ENCODE results near the gene ATP5F1B.
A peak's percentile ranks its signal among the peaks of the same experiment; 100 is the strongest.

Gene ATP5F1B

GRCh38 chr12:56600753-56601152 lies 45.0 kb downstream of the ATP5F1B start:
- FAIRE-seq (no peak), DNase-seq (ENCODE audit: insufficient read length, low spot score) (no peak)
- TF ChIP-seq POLR2A (IDR thresholded peaks at IDR 0.05; ENCODE audit: low read depth, low read length) (no peak), POU2F2 (IDR thresholded peaks at IDR 0.05; ENCODE audit: low read depth, low read length) (no peak), PAX5 (IDR thresholded peaks at IDR 0.05; ENCODE audit: insufficient read depth, low read length, severe bottlenecking) (no peak), POLR2AphosphoS5 (IDR thresholded peaks at IDR 0.05; ENCODE audit: low read depth, low read length) (no peak), SPI1 (IDR thresholded peaks at IDR 0.05; ENCODE audit: low read depth, low read length) (no peak)

DNA sequence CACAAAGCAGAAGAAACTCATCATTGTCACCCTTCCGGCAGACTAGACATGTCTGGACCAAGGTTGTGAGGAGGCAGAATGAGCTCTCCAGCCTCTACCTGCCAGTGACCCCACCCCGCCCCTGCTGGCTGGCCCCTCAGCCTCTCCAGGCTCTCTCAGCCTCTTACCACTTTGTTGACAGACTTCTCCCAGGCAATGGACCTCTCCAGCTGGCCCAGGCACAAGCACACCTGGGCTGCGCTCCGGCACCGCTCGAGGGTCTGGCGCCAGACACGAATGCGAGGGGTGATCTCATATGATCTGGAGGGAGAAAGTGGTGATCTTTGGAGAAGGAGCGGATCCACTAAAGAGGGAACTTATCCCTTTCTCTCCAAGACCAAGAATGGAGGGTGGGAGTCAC lies 46.0 kb downstream of the ATP5F1B start:
- TF ChIP-seq SPI1 (IDR thresholded peaks at IDR 0.05; ENCODE audit: low read depth, low read length), result no peak
- no peak for TF ChIP-seq POLR2AphosphoS5 (IDR thresholded peaks at IDR 0.05; ENCODE audit: low read depth, low read length)
- TF ChIP-seq PAX5 (IDR thresholded peaks at IDR 0.05; ENCODE audit: insufficient read depth, low read length, severe bottlenecking), result no peak
- TF ChIP-seq POLR2A (IDR thresholded peaks at IDR 0.05; ENCODE audit: low read depth, low read length), result no peak
- no peak for TF ChIP-seq TAF1 (IDR thresholded peaks at IDR 0.05; ENCODE audit: low read depth, low read length)
- TF ChIP-seq POU2F2 (IDR thresholded peaks at IDR 0.05; ENCODE audit: low read depth, low read length), result no peak
- FAIRE-seq, result no peak
- DNase-seq (ENCODE audit: insufficient read length, low spot score), result no peak

GRCh38 chr12:56599041-56599440 lies 46.7 kb downstream of the ATP5F1B start:
- FAIRE-seq (no peak), DNase-seq (ENCODE audit: insufficient read length, low spot score) (no peak)
- TF ChIP-seq TAF1 (IDR thresholded peaks at IDR 0.05; ENCODE audit: low read depth, low read length) (no peak), POLR2A (IDR thresholded peaks at IDR 0.05; ENCODE audit: low read depth, low read length) (no peak)

DNA sequence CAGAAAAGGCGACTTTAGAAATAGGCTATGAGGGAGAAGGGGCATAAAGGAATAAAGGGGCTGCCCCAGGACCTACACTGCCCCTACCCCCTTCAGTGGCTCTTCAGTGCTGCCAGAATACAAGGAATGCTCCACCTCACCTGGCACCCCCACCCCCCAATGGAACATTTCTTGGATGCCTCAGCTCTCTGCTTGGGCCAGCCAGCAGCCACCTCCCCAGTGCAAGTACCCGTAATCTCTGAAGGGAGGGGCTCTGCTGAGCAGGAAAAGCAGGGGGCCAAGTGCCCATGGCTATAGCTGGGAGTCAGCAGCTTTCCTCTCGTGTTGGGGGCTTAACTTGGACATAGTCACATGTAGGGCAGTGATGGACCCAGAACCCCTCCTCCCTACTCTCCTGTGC lies 49.0 kb downstream of the ATP5F1B start:
- TF ChIP-seq POLR2A (IDR thresholded peaks at IDR 0.05; ENCODE audit: low read depth, low read length) (no peak), PAX5 (IDR thresholded peaks at IDR 0.05; ENCODE audit: insufficient read depth, low read length, severe bottlenecking) (no peak), SPI1 (IDR thresholded peaks at IDR 0.05; ENCODE audit: low read depth, low read length) (no peak), POLR2AphosphoS5 (IDR thresholded peaks at IDR 0.05; ENCODE audit: low read depth, low read length) (no peak), POU2F2 (IDR thresholded peaks at IDR 0.05; ENCODE audit: low read depth, low read length) (no peak), TAF1 (IDR thresholded peaks at IDR 0.05; ENCODE audit: low read depth, low read length) (no peak)
- DNase-seq (ENCODE audit: insufficient read length, low spot score) (no peak), FAIRE-seq (no peak)

DNA sequence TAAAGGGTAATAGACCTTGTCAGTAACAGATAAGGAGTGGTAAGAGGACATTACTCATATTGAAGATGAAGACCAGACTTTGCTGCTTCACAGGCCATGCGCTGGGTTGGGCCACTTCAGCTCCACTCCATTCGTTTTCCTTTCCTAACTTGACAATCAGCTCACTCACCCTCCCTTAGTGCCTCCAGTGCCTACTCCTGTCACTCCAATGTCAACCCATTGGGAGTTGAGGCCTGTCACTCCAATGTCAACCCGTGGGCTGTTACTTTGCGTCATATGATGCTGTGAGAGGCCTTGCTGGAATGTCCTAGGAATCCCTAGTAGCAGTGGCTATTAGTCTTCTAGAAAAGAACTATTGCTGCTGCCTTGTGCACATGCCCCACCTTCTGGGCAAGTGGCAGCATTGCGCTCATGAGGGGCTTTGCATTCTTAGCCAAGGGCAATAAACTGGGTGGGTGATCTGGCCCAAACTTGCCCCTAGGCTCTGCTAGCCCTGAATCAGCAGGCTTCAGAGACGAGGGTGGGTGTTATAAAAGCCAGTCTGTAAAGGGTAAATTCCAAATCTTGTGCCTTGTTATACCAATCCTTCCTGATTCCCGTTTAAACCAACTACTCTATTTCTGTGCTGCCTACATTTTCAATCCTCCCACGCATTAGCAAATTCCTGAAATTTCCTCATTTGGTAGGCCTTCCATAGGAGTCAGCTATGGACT lies 51.7 kb downstream of the ATP5F1B start:
- TF ChIP-seq POLR2AphosphoS5 (IDR thresholded peaks at IDR 0.05; ENCODE audit: low read depth, low read length), result peak; percentile 15; the same call in 1 of the 2 replicates
- TF ChIP-seq SPI1 (IDR thresholded peaks at IDR 0.05; ENCODE audit: low read depth, low read length), result no peak
- no peak for TF ChIP-seq POU2F2 (IDR thresholded peaks at IDR 0.05; ENCODE audit: low read depth, low read length)
- TF ChIP-seq POLR2A (IDR thresholded peaks at IDR 0.05; ENCODE audit: low read depth, low read length), result no peak
- TF ChIP-seq TAF1 (IDR thresholded peaks at IDR 0.05; ENCODE audit: low read depth, low read length), result no peak
- DNase-seq (ENCODE audit: insufficient read length, low spot score), result peak; percentile 55
- FAIRE-seq, result peak; percentile 62

DNA sequence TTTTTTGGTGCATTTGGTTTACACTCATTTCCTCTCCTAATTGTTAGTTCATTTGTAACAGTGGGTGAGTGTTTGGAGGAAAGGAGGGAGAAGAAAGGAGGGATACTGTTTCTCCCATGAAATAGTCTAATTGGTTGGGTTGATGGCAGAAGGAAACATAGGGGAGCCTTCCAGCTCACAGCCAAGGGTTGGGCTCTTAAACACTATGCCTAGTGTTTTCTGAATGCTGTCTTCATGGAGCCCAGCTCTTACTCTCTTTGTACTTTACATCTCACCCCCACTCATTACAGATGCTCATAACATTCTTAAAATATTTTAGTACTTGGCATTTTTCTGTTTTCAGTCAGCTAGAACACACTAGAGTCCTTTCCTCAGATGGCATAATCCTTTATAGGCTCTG lies 53.8 kb downstream of the ATP5F1B start:
- DNase-seq (ENCODE audit: insufficient read length, low spot score) (no peak), FAIRE-seq (no peak)
- TF ChIP-seq POU2F2 (IDR thresholded peaks at IDR 0.05; ENCODE audit: low read depth, low read length), result no peak
- no peak for TF ChIP-seq SPI1 (IDR thresholded peaks at IDR 0.05; ENCODE audit: low read depth, low read length)
- no peak for TF ChIP-seq PAX5 (IDR thresholded peaks at IDR 0.05; ENCODE audit: insufficient read depth, low read length, severe bottlenecking)
- no peak for TF ChIP-seq POLR2AphosphoS5 (IDR thresholded peaks at IDR 0.05; ENCODE audit: low read depth, low read length)
- TF ChIP-seq TAF1 (IDR thresholded peaks at IDR 0.05; ENCODE audit: low read depth, low read length), result no peak
- no peak for TF ChIP-seq POLR2A (IDR thresholded peaks at IDR 0.05; ENCODE audit: low read depth, low read length)

DNA sequence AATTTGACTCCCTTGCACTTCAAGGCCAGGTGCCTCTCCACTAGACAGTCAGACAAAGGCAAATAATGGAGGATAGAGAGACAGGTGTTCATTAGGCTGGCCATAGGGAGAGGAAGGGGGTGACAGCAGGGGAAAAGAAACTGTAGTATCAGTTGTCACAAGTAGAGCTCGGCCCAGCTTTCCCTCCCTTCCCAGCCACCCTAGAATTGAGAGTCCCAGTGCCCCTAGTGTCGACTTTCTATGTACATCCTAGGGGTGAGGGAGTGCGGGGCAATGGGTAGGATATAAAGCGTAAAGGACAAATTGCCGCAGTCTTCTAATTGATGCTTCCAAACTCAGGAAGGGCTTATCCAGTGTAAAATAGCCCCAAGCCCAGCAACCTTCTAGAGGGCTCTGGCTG lies 54.7 kb downstream of the ATP5F1B start:
- TF ChIP-seq SPI1 (IDR thresholded peaks at IDR 0.05; ENCODE audit: low read depth, low read length), result no peak
- TF ChIP-seq POLR2AphosphoS5 (IDR thresholded peaks at IDR 0.05; ENCODE audit: low read depth, low read length), result no peak
- no peak for TF ChIP-seq POLR2A (IDR thresholded peaks at IDR 0.05; ENCODE audit: low read depth, low read length)
- TF ChIP-seq POU2F2 (IDR thresholded peaks at IDR 0.05; ENCODE audit: low read depth, low read length), result no peak
- no peak for TF ChIP-seq PAX5 (IDR thresholded peaks at IDR 0.05; ENCODE audit: insufficient read depth, low read length, severe bottlenecking)
- no peak for TF ChIP-seq TAF1 (IDR thresholded peaks at IDR 0.05; ENCODE audit: low read depth, low read length)
- DNase-seq (ENCODE audit: insufficient read length, low spot score) (no peak), FAIRE-seq (no peak)

DNA sequence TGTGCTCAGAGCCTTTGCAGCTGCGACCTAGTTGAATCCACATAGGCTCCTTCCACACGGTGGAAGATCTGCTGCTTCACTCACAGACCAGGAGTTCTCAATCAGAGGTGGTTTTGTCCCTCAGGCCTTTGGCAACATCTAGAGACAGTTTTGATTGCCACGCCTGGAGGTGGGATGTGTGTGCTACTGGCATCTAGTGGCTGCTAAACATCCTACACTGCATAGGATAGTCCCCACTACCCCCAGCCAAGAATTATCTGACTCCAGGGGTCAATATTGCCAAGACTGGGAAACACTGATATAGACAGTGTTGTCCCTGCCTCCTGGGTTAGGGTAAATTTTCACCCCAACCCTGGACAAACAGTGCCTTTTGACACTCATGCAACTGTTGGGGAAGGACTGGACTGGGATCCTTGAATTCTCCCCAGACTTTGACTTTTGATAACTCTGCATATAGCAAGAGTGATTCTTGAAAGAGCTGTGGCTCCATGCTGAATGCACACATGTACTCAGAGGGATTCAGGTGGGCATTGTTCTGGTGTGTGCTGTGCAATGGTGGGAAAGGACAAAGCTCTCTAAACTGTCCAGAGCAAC lies 55.5 kb downstream of the ATP5F1B start:
- FAIRE-seq (peak; percentile 88), DNase-seq (ENCODE audit: insufficient read length, low spot score) (no peak)
- TF ChIP-seq POLR2AphosphoS5 (IDR thresholded peaks at IDR 0.05; ENCODE audit: low read depth, low read length), result no peak
- TF ChIP-seq SPI1 (IDR thresholded peaks at IDR 0.05; ENCODE audit: low read depth, low read length), result no peak
- TF ChIP-seq PAX5 (IDR thresholded peaks at IDR 0.05; ENCODE audit: insufficient read depth, low read length, severe bottlenecking), result no peak

DNA sequence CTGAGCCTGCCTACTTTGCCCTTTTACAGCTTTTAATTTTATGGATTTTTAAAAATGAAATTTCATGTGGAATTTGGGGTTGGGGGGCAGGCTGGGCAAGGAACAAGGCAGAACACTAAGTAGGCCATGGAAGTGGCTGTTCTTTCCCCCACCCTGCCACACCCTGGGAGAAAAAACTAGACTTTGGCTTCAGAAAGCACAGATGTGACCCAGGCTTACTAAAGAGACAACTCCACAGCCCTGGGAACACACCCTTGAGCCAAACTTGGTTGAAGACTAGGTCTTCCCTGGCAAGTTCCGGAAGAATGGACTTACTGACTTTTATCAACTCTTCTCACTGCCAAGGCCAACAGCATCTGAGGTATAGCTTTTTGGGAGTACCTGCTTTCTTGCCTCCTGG lies 56.0 kb downstream of the ATP5F1B start:
- TF ChIP-seq POLR2A (IDR thresholded peaks at IDR 0.05; ENCODE audit: low read depth, low read length) (no peak), POU2F2 (IDR thresholded peaks at IDR 0.05; ENCODE audit: low read depth, low read length) (no peak), SPI1 (IDR thresholded peaks at IDR 0.05; ENCODE audit: low read depth, low read length) (no peak), PAX5 (IDR thresholded peaks at IDR 0.05; ENCODE audit: insufficient read depth, low read length, severe bottlenecking) (no peak), POLR2AphosphoS5 (IDR thresholded peaks at IDR 0.05; ENCODE audit: low read depth, low read length) (no peak)
- DNase-seq (ENCODE audit: insufficient read length, low spot score), result no peak
- no peak for FAIRE-seq

Data from GM12891 (cell line).